IMR-90 (cell line): ENCODE data around the gene NDUFV3. TPM values are rescaled to one million over a fixed set of nuclear protein-coding genes. Genes with fewer than 3 reads are reported as not detected.

Experiments used
- ATAC-seq: fragments of 200-7000 bp; cut with Tn5 transposase; 2 replicates; pipeline ENCODE4 v1.9.1; 2020; ENCODE audit warnings: low read depth, mild to moderate bottlenecking, moderate library complexity
- BruUV-seq: library from RNA; stranded (reverse); fragments of 400-500 nt; replicated peaks from 2 replicates; lab custom pipeline; 2021; lab: Mats Ljungman, UMichigan
- CTCF ChIA-PET: fragments of 300-600 bp; formaldehyde crosslinking; extraction: SDS; loops from one replicate; lab custom pipeline; 2021; ENCODE audit warnings: antibody characterized with exemption; lab: Yijun Ruan, JAX
- POLR2A ChIA-PET: fragments of 300-600 bp; sonication (Branson Sonifier 250); formaldehyde crosslinking; loops from one replicate; lab custom pipeline; 2022; ENCODE audit warnings: antibody characterized with exemption; ENCODE audit not compliant: unreplicated experiment; lab: Charles Lee
- DNase-seq: peaks from one replicate; pipeline ENCODE4 v3.0.0; 2013
- H2AFZ ChIP-seq: replicated peaks from 2 replicates; pipeline ENCODE3; 2013; ENCODE audit warnings: low read length, mild to moderate bottlenecking; ENCODE audit not compliant: poor library complexity
- H2AK5ac ChIP-seq: 2 replicates; pipeline ENCODE4 v1.6.1; 2013; ENCODE audit warnings: low read depth, low read length, inconsistent platforms
- H2AK9ac ChIP-seq: replicated peaks from 2 replicates; pipeline ENCODE3; 2013; ENCODE audit warnings: mild to moderate bottlenecking, low read depth, low read length, moderate library complexity; ENCODE audit not compliant: poor library complexity
- H2BK120ac ChIP-seq: 2 replicates; pipeline ENCODE4 v1.6.1; 2013; ENCODE audit warnings: low read depth, low read length, inconsistent platforms
- H2BK15ac ChIP-seq: 3 replicates; pipeline ENCODE4 v1.6.1; 2013; ENCODE audit warnings: low read depth, low read length, inconsistent platforms
- H2BK20ac ChIP-seq: 2 replicates; pipeline ENCODE4 v1.6.1; 2013; ENCODE audit warnings: low read depth, mild to moderate bottlenecking, inconsistent platforms, low read length, moderate library complexity
- H2BK5ac ChIP-seq: 2 replicates; pipeline ENCODE4 v1.6.1; 2013; ENCODE audit warnings: mild to moderate bottlenecking, low read depth, low read length, inconsistent platforms; ENCODE audit not compliant: poor library complexity, severe bottlenecking
- H3K14ac ChIP-seq: replicated peaks from 2 replicates; pipeline ENCODE4 v1.6.1; 2013; ENCODE audit warnings: low read depth, low read length, inconsistent platforms
- H3K18ac ChIP-seq: 2 replicates; pipeline ENCODE4 v1.6.1; 2013; ENCODE audit warnings: low read depth, low read length, control low read depth
- H3K23ac ChIP-seq: 2 replicates; pipeline ENCODE4 v1.6.1; 2013; ENCODE audit warnings: low read depth, low read length, inconsistent platforms
- H3K27ac ChIP-seq: 2 replicates; pipeline ENCODE4 v1.5.1; 2013; ENCODE audit warnings: mild to moderate bottlenecking, control low read depth, low read length; ENCODE audit not compliant: insufficient read depth
- H3K27me3 ChIP-seq: 2 replicates; pipeline ENCODE4 v1.6.1; 2013; ENCODE audit warnings: low read length; ENCODE audit not compliant: control insufficient read depth, insufficient read depth
- H3K36me3 ChIP-seq: 2 replicates; pipeline ENCODE4 v1.6.1; 2013; ENCODE audit warnings: low read length, mixed read lengths; ENCODE audit not compliant: control insufficient read depth, insufficient read depth
- H3K4ac ChIP-seq: 2 replicates; pipeline ENCODE4 v1.6.1; 2013; ENCODE audit warnings: low read depth, low read length, inconsistent platforms
- H3K4me1 ChIP-seq: 2 replicates; pipeline ENCODE4 v1.6.1; 2013; ENCODE audit warnings: low read length, mixed read lengths; ENCODE audit not compliant: control insufficient read depth, insufficient read depth
- H3K4me2 ChIP-seq: 2 replicates; pipeline ENCODE4 v1.6.1; 2013; ENCODE audit warnings: low read depth, mild to moderate bottlenecking, control low read depth, low read length, moderate library complexity
- H3K4me3 ChIP-seq: 2 replicates; pipeline ENCODE4 v1.5.1; 2013; ENCODE audit warnings: low read depth, mild to moderate bottlenecking, control low read depth, low read length, moderate library complexity; ENCODE audit not compliant: insufficient read depth
- H3K56ac ChIP-seq: 2 replicates; pipeline ENCODE4 v1.6.1; 2013; ENCODE audit warnings: low read length, inconsistent platforms; ENCODE audit not compliant: insufficient read depth; ENCODE audit errors: extremely low read depth
- H3K79me1 ChIP-seq, 2 experiments: 2 replicates each; pipeline ENCODE4 v1.6.1; 2013; ENCODE audit warnings: low read length in 2 of 2, inconsistent platforms in 1 of 2, low read depth in 1 of 2
- H3K9ac ChIP-seq: 2 replicates; pipeline ENCODE4 v1.6.1; 2013; ENCODE audit warnings: low read depth, low read length, control low read depth
- H3K9me1 ChIP-seq: 2 replicates; pipeline ENCODE4 v1.6.1; 2013; ENCODE audit warnings: low read length, inconsistent platforms; ENCODE audit not compliant: insufficient read depth
- H3K9me3 ChIP-seq: 2 replicates; pipeline ENCODE4 v1.6.1; 2013; ENCODE audit warnings: low read length; ENCODE audit not compliant: control insufficient read depth, insufficient read depth
- H4K20me1 ChIP-seq: 2 replicates; pipeline ENCODE4 v1.6.1; 2013; ENCODE audit warnings: low read length, inconsistent platforms; ENCODE audit not compliant: insufficient read depth
- H4K5ac ChIP-seq: 2 replicates; pipeline ENCODE4 v1.6.1; 2013; ENCODE audit warnings: mild to moderate bottlenecking, low read depth, low read length, control low read depth
- H4K8ac ChIP-seq, 2 experiments: 2 replicates each; pipeline ENCODE4 v1.6.1; 2013; ENCODE audit warnings: low read depth in 2 of 2, low read length in 2 of 2, control low read depth in 1 of 2, inconsistent platforms in 1 of 2
- H4K91ac ChIP-seq: 2 replicates; pipeline ENCODE4 v1.6.1; 2013; ENCODE audit warnings: low read depth, low read length, inconsistent platforms; ENCODE audit not compliant: insufficient read depth
- CEBPB ChIP-seq: IDR thresholded peaks from 2 replicates; pipeline ENCODE4 v1.6.1; 2012; ENCODE audit warnings: low read depth, low read length, improper control_type of control experiment
- ELK1 ChIP-seq: fragments of 150-350 bp; IDR thresholded peaks from 2 replicates; pipeline ENCODE4 v1.6.1; 2016; ENCODE audit warnings: low read depth, mild to moderate bottlenecking, low read length, moderate library complexity, borderline replicate concordance
- FOS ChIP-seq: fragments of 150-350 bp; IDR thresholded peaks from 2 replicates; pipeline ENCODE4 v1.6.1; 2016; ENCODE audit warnings: low read depth, low read length
- MXI1 ChIP-seq: IDR thresholded peaks from 2 replicates; pipeline ENCODE4 v1.6.1; 2012; ENCODE audit warnings: low read depth, mild to moderate bottlenecking, low read length, moderate library complexity, borderline replicate concordance
- NFE2L2 ChIP-seq: fragments of 150-350 bp; IDR thresholded peaks from 2 replicates; pipeline ENCODE4 v1.6.1; 2016; ENCODE audit warnings: low read depth, mild to moderate bottlenecking, low read length
- POLR2A ChIP-seq: IDR thresholded peaks from 2 replicates; pipeline ENCODE4 v1.6.1; 2012; ENCODE audit warnings: mild to moderate bottlenecking, low read depth, low read length
- WGBS, 2 experiments: methylation state at CpG; one replicate each; pipeline versions ENCODE4 v1.1.5 to v1.1.7; 2013; ENCODE audit warnings: missing lambda C conversion rate in 2 of 2; ENCODE audit not compliant: insufficient read length in 1 of 2; ENCODE audit errors: extremely low coverage in 2 of 2; 5-methylcytosine and 5-hydroxymethylcytosine counted together
- dilution Hi-C: fragments of 300-500 bp; cut with HindIII; formaldehyde crosslinking; loops from one replicate; pipeline ENCODE4 v1.14.3; 2018; ENCODE audit warnings: low sequenced_read_pairs; ENCODE audit not compliant: unreplicated experiment
- in situ Hi-C: fragments of 300-500 bp; cut with MboI; formaldehyde crosslinking; loops from 3 replicates; pipeline ENCODE4 v1.14.3; 2019; ENCODE audit warnings: low sequenced_read_pairs, inconsistent platforms, mixed read lengths
- intact Hi-C: fragments of 100-400 bp; cut with micrococcal nuclease; formaldehyde crosslinking; loops from 2 replicates; pipeline ENCODE4 v1.10.0; 2022
- polyA plus RNA-seq, 3 experiments: library from polyadenylated mRNA; depleted of rRNA; stranded (reverse); fragments of >200 nt; gene quantifications; 2 replicates each; pipeline ENCODE4 v1.2.3, GENCODE V29; 2012; ENCODE audit warnings: low replicate concordance in 1 of 3
- total RNA-seq: library from RNA; depleted of rRNA; stranded (reverse); fragments of >200 nt; gene quantifications from 2 replicates; pipeline ENCODE4 v1.2.3, GENCODE V29; 2012

The NDUFV3 gene
- total and polyA plus RNA-seq, 2 of the 4 experiments (the other 2 are of a cell fraction): 38.5 to 55.6 TPM

GRCh38 chr21:42861848-42862400 lies 31.2 kb upstream of the NDUFV3 start:
- H4K91ac ChIP-seq: no peak overlapping the region
- intact Hi-C loops: no loop called here
- no peak overlapping the region for H2BK15ac ChIP-seq
- peaks cover 47% of the 10 kb centered on the region for H3K36me3 ChIP-seq
- H3K9ac ChIP-seq: no peak overlapping the region
- H3K27me3 ChIP-seq: no peaks in the 10 kb centered on the region
- ChIA-PET CTCF (no interaction called here), POLR2A (no interaction called here)
- H4K20me1 ChIP-seq: peaks cover 51% of the 10 kb centered on the region
- H2AFZ ChIP-seq: no peak overlapping the region
- no peaks in the 10 kb centered on the region for H3K4me1 ChIP-seq
- H2BK20ac ChIP-seq: no peak overlapping the region
- no peak overlapping the region for H3K23ac ChIP-seq
- no peak overlapping the region for H3K14ac ChIP-seq
- no peak overlapping the region for H2AK5ac ChIP-seq
- dilution Hi-C loops: no loop called here
- in situ Hi-C loops: loop anchor here (25.0 kb wide), 1 partner anchor 100 kb away; no protein-coding TSS in a partner anchor
- no peaks in the 10 kb centered on the region for H3K9me3 ChIP-seq
- H3K4ac ChIP-seq: no peak overlapping the region
- H3K18ac ChIP-seq: no peak overlapping the region
- H4K5ac ChIP-seq: no peak overlapping the region
- H3K9me1 ChIP-seq: no peaks in the 10 kb centered on the region
- H3K27ac ChIP-seq: no peak overlapping the region
- H3K4me2 ChIP-seq: no peak overlapping the region
- no peak overlapping the region for H2AK9ac ChIP-seq
- H4K8ac ChIP-seq: no peak overlapping the region
- no peak overlapping the region for H3K56ac ChIP-seq
- DNase-seq (no peak), ATAC-seq (no peak)
- no peak overlapping the region for H2BK120ac ChIP-seq
- WGBS, 2 experiments: 92% methylated on average over 17 of the region's 29 CpGs; no CpG with 5 or more reads in 1 of the 2 experiments
- BruUV-seq: no TSS peak
- no peak overlapping the region for H3K4me3 ChIP-seq
- TF ChIP-seq ELK1: no peak
- no peak for TF ChIP-seq POLR2A
- no peak for TF ChIP-seq NFE2L2
- no peak for TF ChIP-seq CEBPB
- no peak for TF ChIP-seq FOS
- no peak for TF ChIP-seq MXI1
- peaks cover 25 to 47% of the 10 kb centered on the region in 2 experiments for H3K79me1 ChIP-seq
- H2BK5ac ChIP-seq: no peak overlapping the region
